Measurements from ENCODE around the gene ZNF648.
"Not testable (repeated sequence)": the region's sequence is repeated elsewhere in the genome, so short reads cannot be mapped to it uniquely, and the experiment has no call there.

- TF ChIP-seq CTCF (IDR thresholded peaks at IDR 0.05); POLR2A (IDR thresholded peaks at IDR 0.05); POLR2AphosphoS5 (IDR thresholded peaks at IDR 0.05; ENCODE audit: insufficient read depth in 1 of 2, low read depth in 1 of 2): not testable (repeated sequence)
Measured at GRCh38 chr1:182005398-182005797, 56.1 kb downstream of the ZNF648 start.

Data from vagina (tissue), 2 donors.